IPS-11a (cell line): ENCODE results near the gene TLR3.
"Not testable (repeated sequence)": the region's sequence is repeated elsewhere in the genome, so short reads cannot be mapped to it uniquely, and the experiment has no call there.

Experiments
- H3K4me3 ChIP-seq: one replicate; pipeline ENCODE4 v1.5.1; 2013; ENCODE audit warnings: low read depth, low read length, control low read depth

TLR3 gene

DNA sequence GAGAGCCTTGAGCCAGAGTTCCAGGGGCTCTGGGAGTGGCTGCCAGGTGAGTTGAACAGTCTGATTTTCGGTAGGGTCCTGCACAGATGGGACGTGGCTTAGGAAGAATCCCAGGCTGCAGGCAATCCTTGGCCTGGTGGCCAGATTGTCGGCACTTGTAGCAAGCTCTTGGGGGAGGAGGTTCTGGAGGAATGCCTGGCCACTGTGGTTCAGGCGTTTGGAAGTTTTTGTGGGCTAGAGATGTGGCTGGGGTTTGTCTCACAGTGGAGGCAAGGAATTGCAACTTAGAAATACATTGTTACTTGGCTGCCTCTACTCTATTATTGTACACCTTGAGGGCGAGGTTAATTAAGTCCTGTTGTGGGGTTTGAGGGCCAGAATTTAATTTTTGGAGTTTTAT, 21.5 kb upstream of the TLR3 start:
- H3K4me3 ChIP-seq, result not testable (repeated sequence)

DNA sequence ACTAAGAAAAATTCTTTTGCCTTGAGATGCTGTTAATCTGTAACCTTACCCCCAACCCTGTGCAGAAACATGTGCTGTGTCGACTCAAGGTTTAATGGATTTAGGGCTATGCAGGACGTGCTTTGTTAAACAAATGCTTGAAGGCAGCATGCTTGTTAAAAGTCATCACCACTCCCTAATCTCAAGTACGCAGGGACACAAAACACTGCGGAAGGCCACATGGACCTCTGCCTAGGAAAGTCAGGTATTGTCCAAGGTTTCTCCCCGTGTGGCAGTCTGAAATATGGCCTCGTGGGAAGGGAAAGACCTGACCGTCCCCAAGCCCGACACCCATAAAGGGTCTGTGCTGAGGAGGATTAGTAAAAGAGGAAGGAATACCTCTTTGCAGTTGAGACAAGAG, 18.8 kb upstream of the TLR3 start:
- H3K4me3 ChIP-seq, result not testable (repeated sequence)

DNA sequence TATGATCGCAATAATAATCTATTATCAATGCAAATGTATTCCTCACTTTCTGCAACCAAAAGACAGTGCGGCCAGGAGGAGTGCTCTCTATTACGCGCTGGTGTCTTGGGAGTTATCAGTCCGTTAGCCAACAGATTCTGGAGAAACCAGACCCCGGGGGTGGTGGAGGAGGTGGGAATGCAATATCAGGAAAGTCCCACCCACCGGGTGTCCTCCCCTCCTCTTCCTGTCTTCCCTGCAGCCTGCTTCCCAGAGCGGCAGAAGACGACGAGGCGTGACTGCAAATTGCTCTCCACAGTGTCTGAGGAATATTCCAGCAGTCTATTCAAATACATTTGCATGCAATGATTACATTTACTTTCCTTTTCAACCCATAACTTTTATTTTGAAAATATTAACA, 17.9 kb upstream of the TLR3 start:
- no peak overlapping the region for H3K4me3 ChIP-seq

DNA sequence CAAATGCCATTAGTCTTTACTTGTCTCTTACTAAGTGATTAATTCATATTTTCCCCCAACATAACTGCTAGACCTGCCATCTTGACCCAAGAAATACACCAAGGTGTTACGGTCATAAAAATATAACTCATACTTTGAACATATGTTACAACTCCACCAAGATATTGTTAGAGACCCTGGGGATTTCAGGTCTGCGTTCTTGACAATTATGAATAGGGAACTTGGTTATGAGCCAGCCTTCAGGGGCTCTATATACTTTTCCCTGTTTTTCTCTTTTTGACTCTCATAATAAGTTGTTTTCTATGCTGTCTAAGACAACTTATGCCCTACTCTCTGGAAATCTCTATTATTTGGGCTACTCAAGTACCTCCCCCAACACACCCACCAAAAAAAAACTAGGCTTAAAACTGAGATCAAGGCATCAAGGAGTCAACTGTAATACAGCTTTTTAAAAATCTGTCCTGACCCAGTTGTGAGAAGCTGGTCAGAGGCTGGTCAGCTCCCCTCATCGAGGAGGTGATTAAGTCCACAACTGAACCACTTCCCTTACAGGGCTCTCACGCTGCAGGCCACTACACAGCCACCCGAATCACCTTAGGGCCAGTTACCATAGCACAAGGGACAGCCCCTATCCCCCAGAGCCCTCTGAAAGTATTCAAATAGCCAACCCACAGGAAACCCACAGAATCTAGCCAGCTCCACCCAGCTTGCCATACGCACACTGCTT, 10.5 kb upstream of the TLR3 start:
- no peak overlapping the region for H3K4me3 ChIP-seq

DNA sequence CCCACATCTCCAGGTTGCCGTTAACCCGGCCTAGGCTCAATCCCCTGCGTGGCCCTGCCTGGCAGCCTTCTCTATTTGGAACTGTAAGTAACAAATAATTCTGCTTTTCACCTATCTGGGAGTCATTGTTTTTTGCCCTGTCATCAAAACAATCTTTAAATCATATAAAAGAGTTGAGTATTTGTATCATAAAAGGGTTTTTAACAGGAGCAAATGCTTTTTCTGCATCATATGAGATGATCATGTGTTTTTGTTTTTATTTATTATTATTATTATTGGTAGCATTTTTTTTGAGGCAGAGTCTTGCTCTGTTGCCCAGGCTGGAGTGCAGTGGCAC, 10.0 kb upstream of the TLR3 start:
- H3K4me3 ChIP-seq, result no peak overlapping the region

DNA sequence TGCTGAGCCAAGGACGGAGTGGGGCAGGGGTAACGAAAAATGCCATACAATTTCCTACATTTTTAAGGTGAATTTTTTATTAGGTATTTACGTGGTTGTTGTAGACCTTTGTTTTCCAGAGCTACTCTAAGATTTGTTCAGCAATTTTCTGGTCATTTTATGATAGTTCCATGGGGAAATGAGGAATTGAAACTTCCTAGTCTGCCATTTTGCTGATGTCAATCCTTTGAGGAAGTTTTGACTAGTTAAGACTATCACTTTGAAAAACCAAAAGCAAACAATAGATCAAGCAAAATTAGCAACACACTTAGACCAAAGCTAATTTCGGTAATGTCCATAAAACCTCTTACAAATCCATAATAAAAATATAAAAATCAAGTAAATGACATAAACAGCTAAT, 7.0 kb upstream of the TLR3 start:
- no peak overlapping the region for H3K4me3 ChIP-seq

DNA sequence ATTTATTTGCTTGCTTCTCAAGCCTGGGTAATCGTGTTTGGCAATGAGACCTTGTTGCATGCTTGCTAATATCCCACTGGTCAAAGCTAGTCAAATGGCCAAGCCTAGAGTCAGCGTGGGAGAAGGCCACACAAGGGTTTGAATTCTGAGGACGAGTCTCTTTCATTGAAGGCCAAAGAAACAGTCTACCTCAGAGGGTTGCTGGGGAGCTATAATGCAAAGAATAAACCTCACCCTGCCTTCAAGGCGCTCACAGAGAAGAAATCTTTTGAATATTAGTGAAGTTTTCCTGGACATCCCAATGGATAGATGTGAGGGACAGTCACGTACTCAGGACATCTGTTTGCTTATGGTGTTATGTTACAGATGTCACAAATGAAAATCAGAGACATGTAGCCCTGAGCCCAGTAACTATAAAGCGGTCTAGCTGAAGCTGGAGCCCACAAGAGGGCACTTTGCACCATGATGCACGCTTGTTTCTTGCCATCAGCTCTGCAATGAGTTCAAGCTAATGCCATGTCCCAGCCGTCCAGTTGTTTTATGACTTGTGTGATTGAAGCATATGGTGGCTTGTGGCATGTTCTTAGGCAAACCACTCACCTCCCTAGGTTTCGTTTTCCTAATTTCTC, 1.1 kb upstream of the TLR3 start:
- H3K4me3 ChIP-seq, result no peak overlapping the region

DNA sequence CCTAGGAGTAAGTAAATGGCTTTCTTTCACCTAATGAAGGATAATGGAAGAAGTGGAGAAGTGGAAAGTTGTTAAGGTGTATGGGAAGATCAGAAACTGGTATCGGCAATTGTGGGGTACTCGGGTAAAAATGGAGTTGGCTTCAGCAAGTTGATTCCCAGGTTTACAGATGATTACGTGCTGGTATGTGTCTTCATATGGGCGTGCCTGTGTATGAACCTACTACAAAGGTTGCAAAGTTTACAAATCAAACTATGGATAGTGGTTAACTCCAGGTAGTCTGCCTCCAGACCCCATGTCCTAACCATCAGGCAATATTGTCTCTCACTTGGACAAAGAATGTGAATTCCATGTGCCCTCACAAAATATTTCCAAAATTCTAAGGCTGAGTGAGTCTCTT, 773 bp downstream of the TLR3 start:
- no peak overlapping the region for H3K4me3 ChIP-seq

DNA sequence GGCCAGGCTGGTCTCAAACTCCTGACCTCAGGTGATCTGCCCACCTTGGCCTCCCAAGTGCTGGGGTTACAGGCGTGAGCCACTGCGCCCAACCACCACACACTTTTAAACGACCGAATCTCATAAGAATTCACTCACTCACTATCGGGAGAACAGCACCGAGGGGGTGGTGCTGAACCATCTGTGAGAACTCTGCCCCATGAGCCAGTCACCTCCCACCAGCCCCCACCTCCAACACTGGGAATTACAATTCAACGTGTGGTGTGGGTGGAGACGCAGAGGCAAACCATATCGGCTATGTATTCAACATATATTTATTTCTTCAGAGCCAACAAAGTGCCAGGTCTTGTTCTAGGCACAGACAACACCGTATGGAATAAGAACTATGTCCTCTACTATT, 3.6 kb downstream of the TLR3 start:
- H3K4me3 ChIP-seq, result no peak overlapping the region

DNA sequence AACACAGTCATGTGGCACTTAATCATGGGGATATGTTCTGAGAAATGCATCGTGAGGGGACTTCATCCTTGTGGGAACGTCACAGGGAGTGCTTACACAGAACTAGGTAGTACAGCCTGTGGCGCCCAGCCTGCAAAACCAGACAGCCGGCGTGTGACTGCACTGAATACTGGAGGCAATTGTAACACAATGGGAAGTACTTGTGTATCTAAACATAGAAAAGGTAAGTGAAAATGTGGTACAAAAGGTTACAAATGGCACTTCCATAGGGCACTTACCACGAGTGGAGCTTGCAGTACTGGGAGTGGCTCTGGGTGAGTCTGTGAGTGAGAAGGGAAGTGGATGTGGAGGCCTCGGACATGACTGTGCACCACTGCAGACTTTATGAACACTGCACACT, 5.2 kb downstream of the TLR3 start:
- no peak overlapping the region for H3K4me3 ChIP-seq

DNA sequence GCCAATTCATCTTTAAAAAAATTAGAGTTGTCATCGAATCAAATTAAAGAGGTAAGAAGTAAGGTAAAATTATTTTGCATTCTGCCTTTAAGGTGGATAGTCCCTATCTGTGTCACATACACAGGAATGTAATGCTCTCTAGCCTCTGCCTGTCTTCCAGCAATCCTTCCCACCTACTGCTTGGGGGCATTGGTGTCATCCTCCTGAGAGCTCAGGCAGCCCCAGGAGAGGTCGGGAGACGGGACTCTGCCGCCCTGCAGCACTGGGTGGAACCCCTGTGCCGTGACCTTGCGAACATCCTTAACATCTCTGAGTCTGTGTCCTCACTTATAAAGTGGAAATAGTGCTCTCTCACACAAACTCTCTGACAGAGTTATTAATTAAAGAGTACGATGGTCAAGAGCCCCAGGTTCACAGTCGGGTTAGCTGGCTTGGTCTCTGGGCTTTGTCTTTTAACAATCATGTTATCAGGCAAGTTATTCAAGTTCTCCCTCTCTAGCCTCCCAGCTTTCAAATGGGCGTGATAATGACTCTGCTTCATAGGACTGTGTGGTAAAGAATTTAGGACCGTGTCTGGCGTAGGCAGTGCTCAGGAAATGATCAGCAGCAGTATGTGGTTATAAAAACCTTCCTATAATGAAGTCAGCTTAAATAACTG, 10.2 kb downstream of the TLR3 start:
- H3K4me3 ChIP-seq, result no peak overlapping the region

DNA sequence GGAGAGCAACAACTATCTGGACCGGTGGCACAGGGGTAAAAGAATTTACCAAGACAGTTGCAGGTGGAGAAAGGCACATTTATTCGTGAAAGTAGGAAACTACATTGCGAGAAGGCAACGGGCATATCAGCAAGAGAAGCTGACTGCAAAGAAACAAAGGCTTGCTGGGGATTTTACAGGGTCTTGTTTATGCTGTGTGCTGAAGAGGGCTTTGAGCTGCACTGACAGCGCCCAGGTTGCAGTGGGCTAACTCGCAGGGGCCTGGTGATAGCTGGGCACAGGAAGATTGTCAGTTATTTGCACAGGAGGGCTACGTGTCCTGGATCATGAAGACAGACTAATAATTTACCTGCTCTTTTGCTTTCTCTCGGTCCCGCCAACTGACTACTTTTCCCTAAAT, 10.7 kb downstream of the TLR3 start:
- no peak overlapping the region for H3K4me3 ChIP-seq

DNA sequence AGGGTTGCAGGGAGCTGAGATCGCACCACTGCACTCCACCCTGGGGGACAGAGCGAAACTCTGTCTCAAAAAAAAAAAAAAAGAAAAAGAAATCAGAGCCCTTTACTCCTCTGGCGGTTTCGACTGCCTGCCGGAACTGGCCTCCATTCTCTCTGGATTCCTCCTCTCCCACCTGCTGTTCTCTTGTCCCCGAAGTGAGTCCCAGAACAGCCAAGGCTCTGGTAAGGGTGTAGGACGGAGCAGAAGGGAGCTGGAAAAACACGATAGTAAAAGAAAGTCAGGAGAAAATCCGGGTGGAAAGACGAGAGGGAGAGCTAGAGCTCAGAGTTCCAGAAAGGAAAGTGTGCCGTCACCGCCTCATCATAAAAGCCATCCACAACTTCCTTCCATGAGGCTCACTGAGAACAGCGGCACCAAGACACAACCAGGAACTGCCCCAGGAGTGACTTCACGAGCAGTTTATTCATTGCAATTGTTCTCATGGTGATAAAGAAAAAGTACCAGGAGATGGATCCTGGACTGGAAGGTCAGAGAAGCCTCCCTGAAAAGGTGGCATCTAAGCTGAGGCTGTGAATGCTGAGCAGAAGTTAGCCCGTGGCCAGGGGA, 12.3 kb downstream of the TLR3 start:
- H3K4me3 ChIP-seq, result no peak overlapping the region

DNA sequence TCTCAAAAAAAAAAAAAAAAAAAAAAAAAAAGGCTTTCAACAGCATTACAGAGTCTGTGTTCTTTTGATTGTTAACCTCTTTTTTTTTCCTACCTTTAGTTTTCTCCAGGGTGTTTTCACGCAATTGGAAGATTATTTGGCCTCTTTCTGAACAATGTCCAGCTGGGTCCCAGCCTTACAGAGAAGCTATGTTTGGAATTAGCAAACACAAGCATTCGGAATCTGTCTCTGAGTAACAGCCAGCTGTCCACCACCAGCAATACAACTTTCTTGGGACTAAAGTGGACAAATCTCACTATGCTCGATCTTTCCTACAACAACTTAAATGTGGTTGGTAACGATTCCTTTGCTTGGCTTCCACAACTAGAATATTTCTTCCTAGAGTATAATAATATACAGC, 13.3 kb downstream of the TLR3 start:
- no peak overlapping the region for H3K4me3 ChIP-seq

DNA sequence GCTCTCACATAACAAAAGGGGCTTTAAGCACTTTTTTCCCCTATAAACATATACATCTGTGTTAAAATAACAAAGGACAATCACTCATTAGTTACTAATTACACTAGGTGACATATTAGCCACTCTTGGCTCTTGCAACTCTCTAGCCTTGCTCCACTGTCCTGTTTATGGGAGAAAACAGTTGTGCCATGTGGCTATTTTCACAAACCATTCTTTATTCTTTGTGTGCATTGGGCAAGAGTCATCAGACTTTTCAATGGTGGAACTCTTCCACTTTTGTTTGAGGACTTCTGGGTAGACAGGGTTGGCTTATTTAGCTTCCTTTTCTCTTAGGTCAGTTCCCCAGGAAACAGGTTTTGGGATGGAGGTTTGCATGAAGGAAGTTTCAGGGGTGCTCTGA, 19.6 kb downstream of the TLR3 start:
- H3K4me3 ChIP-seq, result no peak overlapping the region

DNA sequence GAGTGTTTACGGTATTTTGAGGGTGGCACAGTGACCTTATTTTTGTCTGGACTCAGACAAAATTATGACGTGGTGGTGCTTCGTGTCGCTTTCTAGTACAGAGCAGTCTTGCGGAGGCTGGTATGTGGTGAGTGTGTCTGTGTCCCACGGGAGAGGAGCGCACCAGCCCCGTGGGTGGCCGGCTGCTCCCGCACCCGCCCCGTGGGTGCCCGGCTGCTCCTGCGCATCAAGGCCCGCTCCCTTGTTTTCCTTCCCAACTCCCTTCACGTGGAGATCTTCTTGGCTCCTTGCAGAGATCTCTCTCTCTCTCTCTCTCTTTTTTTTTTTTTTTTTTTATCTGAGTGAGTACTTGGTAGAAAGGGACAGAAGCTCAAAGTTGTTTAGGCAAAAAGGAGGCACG, 23.3 kb downstream of the TLR3 start:
- no peak overlapping the region for H3K4me3 ChIP-seq

DNA sequence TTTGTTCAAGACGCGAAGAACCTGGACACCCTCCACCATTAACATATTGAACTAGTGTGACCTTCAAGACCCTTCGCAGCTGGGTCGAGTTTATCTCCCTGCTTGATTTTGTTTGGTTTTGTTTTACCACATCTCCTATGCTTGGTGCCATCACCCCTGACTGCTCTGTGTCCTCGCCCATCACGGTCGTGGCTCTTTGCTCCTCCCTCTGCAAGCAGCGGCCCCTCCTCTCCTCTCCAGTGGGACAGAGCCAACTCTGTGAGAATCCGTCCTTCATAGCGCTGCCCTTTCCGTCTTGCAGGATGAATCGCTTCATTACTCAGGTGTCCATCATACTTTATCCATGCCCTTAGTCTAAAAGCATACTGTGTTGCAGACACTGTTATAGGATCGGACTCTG, 26.4 kb downstream of the TLR3 start:
- no peak overlapping the region for H3K4me3 ChIP-seq

DNA sequence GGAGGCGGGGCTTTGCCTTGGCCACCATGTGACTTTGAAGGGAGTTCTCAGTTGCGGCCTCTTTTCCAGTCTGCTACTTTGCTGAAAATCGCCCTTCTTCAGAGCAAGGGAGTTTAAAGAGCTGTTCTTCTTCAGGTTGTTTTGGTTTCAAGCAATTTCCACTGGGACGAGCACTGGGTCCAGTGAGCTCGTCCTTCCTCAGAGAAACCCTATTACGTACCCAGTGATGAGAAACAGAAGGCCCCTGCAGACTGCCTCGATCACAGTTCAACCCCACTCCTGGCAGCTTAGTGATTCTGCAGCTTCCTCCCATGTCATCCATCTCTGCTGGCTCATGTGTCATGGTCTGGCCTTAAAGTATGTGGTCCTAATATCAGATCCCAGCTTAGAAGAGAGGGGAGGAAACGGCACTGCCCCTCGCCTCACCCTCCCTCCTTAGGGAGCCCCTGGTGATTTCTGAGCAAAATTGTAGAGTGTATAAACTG, 27.8 kb downstream of the TLR3 start:
- no peak overlapping the region for H3K4me3 ChIP-seq

DNA sequence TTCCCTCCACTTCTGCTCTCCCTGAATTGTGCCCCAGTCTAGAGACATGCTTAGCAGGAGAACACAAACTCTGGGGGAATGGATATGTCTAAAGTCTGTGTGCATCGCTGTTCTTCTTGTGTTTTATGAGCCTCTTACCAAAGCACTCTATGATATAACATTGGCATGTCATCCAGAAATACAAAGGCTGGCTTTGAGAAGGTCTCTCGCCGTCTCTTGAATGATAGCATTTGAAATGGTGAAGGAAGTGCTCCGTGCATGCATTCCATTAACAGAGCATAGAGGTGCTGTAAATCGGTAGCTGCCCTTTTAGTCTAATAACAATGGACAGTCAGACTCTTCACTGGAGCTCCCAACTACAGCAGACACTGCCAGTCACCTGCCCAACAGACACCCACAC, 28.4 kb downstream of the TLR3 start:
- H3K4me3 ChIP-seq, result no peak overlapping the region

DNA sequence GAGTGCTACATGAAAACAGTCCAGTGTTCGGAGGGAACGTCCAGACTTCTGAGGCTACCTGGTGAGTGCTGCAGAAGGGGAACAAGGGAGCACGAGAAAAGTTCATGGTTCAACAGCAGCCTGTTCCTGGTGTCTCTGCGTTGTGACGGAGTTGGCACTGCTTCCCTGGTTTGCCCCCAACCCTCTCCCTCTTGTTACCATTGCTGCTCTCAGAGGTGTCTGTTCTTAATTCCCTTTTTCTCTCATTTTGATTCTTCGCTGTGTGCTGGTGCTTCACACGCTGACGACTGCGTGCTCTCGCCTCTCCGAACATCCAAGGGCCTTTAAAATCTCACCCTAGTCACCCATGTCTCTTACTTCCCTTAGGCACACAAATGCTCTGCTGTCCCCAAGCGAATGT, 34.0 kb downstream of the TLR3 start:
- H3K4me3 ChIP-seq, result no peak overlapping the region

DNA sequence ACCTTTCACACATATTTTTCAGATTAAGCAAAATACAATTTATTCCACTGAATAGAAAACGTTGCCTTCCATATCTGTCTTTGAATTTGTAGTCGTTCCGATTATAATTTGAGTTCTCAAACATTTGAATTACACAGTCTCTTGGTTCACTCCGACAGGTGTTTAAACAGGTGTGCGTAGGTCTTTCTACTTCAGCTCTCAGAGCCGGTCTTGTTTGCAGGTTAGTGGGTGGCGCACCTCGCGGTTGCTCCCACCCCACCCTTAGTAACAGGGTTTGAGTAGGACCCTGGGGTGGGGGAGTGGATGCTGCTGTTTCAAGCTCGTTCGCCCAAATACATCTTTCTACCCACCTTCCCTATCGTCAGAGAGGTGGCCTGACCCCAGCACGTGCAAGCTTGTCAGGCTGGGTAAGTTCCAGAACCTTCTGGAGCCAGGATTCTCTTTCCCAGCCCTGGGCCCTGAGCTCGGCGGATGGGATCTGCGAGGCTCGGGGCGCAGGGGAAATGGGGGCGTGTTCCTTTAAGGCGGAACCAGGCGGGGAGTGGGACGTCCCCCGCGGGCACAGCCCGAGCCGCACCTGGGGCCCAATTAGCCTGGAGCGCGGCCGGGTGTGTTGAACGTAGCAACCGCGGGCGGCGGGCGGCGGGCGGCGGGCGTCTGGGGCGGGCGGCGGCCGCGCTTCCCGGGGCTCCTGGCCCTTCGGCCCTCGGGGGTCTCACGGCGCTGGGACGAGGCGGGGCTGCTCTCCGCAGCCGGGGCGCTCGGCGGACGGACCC, 35.3 kb downstream of the TLR3 start, which contains the start of gene FAM149A:
FAM149A (plus strand) TSS at position 591 of the 776 bp plus-strand sequence.
- H3K4me3 ChIP-seq, result peak within 1 kb of the TSS; percentile 28
